GF-D8 (cell line): Measurements from ENCODE around the gene SDR39U1.
"Not testable (repeated sequence)": the region's sequence is repeated elsewhere in the genome, so short reads cannot be mapped to it uniquely, and the experiment has no call there.

ENCODE experiments used
- DNase-seq: peaks from one replicate; lab custom pipeline; 2025; lab: John Stamatoyannopoulos, UW

SDR39U1 gene, protein sequence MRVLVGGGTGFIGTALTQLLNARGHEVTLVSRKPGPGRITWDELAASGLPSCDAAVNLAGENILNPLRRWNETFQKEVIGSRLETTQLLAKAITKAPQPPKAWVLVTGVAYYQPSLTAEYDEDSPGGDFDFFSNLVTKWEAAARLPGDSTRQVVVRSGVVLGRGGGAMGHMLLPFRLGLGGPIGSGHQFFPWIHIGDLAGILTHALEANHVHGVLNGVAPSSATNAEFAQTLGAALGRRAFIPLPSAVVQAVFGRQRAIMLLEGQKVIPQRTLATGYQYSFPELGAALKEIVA

DNA sequence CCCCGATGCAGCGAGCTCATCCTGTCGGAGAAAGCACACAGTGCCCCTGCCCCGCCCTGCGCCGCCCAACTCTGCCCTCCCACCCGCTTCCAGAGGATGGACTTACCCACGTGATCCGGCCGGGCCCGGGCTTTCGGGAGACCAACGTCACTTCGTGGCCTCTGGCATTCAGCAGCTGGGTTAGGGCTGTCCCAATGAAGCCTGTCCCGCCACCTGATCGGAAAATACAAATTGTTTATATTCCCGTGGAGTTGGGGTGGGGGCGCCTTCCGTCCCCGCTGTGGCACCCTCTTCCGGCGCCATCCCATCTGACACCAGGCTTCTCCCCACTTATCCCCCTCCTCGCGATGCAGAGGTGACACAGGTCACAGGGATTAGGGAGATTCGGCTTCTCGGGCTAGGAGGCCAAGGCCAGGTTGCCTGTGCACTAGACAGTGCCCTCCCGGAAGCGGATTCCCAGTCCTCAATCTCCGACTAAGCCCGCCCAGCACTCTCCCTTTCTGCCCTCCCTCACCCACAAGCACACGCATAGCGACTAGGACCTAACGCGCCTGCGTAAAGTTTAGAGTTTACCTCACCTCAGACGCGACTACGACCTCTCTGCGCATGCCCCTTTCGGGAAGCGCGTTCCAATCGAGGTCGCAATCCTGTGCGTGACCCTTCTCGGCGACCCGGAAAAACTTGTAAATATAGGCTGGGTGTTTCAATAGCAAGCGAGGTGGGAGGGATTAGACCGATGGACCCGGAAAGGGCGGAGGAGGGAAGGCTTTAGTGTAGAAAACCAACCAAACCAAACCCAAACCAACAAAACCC lies at the start of gene SDR39U1:
TSS of gene SDR39U1 (minus strand) at position 537 of the 813 bp plus-strand sequence. CDS start at position 530, 7 bp downstream.
- DNase-seq: peak; percentile 97

DNA sequence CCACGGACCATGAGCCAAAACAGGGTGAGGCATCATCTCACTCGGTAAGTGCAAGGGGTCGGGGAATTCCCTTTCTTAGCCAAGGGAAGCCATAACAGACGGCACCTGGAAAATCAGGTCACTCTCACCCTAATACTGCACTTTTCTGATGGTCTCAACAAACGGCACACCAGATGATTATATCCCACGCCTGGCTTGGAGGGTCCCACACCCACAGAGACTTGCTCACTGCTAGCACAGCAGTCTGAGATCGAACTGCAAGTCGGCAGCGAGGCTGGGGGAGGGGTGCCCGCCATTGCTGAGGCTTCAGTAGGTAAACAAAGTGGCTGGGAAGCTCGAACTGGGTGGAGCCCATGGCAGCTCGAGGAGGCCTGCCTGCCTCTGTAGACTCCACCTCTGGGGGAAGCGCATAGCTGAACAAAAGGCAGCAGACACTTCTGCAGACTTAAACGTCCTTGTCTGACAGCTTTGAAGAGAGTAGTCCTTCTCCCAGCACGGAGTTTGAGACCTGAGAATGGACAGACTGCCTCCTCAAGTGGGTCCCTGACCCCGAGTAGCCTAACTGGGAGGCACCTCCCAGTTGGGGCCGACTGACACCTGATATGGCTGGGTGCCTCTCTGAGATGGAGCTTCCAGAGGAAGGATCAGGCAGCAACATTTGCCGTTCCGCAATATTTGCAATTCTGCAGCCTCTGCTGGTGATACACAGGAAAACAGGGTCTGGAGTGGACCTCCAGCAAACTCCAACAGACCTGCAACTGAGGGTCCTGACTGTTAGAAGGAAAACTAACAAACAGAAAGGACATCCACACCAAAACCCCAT lies 49.2 kb upstream of the SDR39U1 start:
- not testable (repeated sequence) for DNase-seq

DNA sequence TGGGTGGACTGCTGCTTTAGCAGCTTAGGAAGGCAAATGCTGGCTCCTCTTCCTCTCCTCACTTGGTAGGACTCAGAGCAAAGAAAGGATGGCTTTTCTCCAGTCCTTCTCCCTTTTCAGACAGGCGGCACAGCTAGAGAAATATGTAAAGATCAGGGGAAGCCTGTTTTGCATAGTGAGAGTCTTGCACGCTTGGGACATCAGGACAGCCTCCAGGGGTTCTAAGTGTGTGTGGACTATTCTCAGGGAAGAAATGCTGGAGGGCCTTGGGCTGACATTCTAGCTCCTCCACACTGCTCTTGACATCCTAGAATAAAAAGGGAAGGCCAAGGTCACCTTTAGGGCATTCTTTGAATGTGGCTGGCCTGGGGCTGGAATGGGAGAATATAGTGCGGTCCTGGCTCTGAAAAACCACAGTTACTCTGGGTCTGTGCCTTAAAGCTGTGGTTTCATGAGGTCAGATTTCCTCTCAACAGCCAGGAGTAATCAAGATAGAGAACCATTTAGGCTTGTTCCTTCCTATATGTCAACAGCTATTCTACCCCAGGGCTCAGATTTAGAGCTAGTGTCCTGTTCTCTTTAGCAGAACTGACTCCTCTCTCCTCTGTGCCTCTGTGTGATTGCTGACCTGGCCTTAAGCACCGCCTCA lies 41.2 kb upstream of the SDR39U1 start:
- DNase-seq: peak; percentile 79

DNA sequence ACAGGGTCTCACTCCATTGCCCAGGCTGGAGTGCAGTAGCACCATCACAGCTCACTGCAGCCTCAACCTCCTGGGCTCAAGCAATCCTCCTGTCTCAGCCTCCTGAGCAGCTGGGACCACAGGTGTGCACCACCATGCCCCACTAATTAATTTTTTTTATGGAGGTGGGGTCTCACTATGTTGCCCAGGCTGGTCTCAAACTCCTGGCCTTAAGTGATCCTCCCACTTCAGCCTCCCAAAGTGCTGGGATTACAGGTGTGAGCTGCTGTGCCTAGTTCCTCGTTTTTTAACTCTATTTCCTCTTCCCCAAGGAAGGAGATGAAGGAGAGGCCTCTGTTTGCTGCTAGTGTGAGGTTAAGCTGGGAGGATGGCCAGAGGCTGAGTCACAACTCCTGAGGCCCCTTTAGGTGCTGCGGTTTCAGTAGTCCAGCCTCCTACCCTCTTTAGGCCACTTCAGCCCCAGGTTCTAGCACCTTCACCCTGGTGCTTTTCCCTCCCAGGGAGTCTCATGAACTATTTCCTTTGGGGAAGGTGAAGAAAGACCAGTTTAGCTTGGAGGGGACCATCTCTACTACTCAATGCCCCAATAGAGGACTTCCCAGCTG lies 40.2 kb upstream of the SDR39U1 start:
- peak; percentile 47 for DNase-seq

DNA sequence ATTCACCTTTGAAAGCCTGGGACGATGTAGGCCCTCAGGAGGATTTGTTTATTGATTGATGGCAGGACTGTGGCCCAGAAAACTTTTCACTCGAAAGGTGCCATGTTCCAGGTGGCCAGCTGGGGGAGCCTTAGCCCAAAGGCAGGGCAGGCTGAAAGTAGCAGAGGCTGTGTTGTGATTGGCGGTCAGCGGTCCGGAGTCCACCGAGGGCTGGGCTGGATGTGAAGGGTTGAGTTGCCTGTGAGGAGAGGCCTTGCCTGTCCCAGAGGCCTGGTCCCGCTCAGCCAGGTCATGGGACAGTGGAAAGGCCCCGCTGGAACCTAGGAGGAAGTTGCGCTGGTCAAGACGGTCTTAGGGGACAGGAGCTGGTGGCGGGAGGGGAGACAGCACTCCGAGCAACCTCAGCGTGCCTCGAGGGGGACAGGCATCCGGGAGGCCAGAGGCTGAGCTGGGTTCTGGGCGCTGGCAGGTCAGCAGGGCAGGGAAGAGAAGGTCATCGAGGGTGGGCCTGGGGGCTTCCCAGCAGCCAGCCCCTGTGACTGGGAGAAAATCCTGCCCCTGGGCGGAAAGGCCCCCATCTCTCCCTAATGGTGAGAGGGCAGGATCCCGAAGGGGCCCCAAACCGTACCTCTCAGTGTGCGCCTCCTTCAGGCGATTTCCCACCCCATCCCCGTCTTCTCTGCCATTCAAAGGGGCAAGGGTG lies 39.2 kb upstream of the SDR39U1 start:
- DNase-seq: no peak

DNA sequence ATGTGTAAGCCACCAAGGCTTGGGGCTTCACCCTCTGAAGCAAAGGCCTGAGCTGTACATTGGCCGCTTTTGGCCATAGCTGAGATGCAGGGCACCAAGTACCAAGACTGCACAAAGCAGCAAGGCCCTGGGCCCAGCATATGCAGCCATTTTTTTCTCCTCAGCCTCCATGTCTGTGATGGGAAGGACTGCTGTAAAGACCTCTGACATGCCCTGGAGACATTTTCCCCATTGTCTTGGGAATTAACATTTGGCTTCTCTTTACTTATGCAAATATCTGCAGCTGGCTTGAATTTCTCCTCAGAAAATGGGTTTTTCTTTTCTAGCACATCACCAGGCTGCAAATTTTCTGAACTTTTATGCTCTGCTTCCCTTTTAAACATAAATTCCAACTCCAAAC lies 37.4 kb upstream of the SDR39U1 start:
- DNase-seq: not testable (repeated sequence)

DNA sequence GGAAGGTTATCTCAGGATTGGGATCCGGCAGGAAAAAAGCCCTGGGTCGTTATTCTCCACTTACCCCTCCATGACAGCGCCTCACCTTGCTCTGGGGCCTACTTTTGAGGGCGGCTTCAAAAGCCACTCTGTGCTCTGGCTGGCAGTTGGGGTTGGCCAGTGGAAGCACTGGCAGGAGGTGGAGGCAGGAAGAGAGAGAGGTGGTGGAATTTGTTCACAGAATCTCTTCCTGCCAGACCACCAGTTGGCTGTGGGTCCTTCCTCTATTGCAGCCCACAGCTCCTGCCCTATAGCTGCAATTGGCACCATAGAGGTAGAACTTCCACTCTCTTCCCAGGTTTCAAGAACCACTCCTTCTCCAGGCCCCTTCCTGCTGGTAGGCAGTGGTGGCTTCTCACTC lies 32.7 kb upstream of the SDR39U1 start:
- no peak for DNase-seq

DNA sequence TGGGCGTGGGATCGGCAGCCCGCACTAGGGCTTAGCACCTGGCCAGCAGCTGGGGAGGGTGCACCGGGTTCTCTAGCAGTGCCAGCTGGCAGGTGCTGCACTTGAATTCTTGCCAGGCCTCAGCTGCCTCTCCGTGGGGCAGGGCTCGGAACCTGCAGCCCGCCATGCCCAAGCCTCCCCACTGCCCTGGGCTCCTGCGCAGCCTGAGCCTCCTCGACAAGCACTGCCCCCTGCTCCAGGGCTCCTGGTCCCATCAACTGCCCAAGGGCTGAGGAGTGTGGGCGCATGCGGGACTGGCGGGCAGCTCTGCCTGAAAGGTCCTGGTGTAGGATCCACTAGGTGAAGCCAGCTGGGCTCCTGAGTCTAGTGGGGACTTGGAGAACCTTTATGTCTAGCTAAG lies 30.6 kb upstream of the SDR39U1 start:
- no peak for DNase-seq

DNA sequence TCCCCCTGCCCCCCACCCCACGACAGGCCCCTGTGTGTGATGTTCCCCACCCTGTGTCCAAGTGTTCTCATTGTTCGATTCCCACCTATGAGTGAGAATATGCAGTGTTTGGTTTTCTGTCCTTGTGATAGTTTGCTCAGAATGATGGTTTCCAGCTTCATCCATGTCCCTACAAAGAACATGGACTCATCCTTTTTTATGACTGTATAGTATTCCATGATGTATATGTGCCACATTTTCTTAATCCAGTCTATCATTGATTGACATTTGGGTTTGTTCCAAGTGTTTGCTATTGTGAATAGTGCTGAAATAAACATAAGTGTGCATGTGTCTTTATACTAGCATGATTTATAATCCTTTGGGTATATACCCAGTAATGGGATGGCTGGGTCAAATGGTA lies 27.9 kb upstream of the SDR39U1 start:
- not testable (repeated sequence) for DNase-seq

DNA sequence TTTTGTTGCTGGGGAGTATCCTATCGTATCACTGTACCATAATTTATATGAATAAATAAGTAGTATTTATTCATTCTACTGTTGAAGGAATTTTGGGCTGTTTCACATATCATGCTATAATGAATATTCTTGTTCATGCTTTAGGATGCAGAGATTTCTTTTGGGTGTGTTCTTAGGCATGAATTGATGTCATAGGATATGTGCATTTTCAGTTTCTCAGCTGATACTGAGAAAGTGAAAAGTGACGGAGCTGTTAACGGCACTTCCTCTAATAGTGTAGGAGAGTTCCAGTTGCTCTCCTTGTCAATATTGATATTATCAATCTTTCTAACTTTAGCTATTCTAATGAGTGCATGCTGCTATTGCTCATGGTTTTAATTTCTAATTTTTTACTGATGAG lies 23.2 kb upstream of the SDR39U1 start:
- no peak for DNase-seq

DNA sequence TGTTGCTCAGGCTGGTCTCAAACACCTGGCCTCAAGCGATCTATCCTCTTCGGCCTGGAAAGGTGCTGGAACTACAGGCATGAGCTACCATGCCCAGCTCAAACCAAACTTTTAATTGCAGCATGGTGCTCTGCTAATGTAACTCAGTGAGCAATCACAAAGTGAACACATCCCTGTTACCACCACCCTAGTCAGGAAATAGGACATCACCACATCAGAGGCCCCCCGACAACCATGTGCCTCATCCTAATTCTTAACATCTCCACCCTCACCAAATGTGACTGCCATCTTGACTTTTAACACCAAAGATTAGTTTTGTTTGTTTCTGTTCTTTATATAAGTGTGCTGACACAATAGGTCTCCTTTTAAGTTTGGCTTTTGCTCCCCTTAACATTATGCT lies 22.8 kb upstream of the SDR39U1 start:
- DNase-seq: no peak

DNA sequence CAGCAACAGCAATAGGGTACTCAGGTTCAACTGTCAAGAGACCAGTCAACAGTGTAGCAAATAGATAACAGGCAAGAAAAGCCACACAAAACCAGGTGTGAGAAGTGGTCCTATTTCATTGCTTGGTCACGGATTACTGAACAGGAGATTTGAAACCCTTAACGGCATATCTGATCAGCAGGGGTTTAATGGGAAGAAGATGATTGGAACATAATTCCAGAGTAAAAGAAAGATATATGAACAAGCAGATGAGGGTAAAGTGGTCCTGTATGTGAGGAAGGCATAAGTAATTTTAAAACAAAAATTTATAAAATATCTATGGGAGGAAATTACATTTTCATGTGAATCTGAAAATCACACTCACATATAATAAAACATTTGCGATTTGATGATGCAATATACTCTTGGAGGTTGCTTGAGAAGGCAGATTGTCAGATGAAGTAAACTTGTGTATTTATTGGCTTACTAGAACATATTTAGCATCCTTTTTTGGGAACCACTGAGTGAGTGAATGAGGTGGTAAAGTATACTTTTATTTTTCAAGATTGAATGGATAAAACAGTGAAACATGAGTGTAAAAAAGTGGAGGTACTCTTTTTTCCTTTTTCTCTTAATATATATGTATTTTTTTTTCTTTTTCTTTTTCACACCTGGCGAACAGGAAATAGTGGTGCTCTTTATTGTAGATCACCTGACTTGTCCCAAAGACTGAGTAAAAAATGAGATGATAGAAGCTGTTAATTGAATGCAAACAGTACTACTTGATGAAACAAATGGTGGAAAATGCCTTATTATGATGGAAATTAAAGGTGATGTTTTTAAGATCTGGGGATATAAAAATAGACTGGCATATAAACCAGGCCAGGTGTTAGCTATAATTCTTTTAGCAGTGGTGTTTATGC lies 21.6 kb upstream of the SDR39U1 start:
- no peak for DNase-seq

DNA sequence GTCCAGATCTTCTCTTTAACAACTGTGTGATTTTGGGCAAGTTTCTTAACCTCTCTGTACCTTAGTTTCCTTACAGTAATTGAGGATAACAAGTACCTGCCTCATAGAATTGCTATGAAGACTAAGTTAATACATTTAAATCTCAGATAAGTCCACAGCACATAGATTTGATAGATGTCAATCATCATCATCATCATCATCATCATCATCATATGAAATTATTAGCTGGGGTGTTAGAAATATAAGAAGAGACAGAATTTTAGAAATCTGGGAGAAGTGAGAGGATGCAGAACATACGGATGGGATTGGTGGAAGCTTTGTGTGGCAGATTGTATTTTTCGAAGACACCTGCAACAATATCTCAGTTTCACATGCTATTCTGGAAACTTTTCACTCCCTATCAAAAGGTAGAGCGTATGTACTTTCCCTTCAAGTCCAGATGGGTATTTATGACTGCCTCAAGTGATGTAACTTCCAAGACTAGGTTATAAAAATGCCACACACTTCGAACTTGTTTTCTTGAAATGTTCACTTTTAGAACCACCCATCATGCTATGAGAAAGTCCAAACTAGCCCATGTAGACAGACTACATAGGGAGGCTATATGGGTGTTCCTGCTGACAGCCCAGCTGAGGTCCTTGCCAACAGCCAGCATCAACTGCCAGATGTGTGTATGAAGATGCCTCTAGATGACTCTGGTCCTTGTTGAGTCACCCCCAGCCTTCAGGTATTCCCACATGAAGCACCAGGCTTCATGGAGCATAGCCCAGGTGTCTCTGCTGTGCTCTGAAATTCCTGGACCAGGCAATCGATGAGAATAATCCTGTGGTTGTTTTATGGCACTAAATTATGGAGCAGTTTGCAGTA lies 20.7 kb upstream of the SDR39U1 start:
- no peak for DNase-seq

DNA sequence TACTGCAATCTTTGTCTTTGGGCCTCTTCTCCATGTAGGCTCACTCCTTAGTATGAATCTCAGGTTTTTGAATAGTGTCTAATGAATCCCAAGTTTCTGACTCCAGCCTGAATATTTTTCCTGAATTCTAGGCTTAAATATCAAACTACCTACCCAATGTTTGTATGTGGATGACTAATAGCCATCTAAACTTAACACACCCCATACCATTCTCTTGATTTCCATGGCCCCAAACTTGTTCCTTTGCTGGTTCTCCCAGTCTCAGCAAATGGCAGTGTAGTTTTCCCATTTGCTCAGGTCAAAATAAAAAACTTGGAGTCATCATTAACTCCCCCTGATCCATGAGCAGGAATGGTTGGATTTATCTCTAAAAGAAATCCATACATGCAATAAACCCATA lies 18.8 kb upstream of the SDR39U1 start:
- DNase-seq: no peak

DNA sequence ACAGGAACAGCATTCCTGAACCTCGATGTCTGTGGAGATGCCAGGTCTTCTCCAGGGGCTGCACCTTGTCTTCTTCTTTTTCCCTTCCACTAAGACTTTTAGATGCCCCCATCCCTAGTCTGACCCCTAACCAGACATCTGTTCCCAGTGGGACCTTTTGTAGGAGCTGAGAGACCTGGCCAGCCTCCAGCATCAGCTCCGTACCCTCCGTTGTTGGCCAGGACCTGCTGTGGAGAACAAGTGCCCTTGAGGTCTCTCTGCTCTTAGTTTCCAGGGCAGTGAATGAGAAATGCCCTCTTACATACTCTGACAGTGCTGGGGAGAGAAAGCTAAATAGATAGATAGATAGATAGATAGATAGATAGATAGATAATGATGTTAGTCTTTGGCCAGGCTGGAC lies 16.8 kb upstream of the SDR39U1 start:
- DNase-seq: no peak

DNA sequence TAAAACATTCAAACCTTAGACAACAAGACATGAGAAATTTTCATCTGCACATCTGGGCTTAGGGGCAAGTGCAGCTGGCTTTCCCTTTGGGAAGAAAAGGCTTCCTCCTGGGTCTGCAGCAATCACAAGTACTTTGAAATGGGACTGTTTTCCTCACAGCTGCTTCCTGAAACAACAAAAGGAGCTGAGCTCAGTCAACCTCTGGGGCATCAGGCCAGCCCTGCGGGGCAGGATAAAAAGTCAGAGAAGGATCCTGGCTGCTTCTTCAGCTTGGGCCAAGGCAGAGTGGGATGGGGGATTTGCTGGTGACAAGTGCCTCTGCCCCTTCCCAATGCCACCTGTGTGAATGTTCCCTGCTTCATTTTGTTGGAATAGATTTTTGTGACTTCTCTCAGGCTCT lies 16.2 kb upstream of the SDR39U1 start:
- no peak for DNase-seq

DNA sequence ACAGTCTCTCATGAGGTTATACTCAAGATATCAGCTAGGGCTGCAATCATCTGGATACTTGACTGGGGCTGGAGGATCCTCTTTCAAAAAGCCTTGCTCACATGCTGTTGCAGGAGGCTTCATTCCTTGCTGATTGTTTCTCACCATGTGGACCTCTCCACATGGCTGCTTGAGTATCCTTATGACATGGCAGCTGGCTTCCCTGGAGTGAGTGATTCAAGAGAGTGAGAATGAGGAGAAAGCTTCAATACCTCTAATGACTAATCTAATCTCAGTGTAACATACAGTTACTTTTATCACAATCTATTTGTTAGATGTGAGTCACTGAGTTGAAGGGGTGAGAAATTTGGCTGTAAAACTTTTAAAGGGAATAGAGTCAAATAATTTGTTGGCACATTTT lies 14.4 kb upstream of the SDR39U1 start:
- DNase-seq: no peak

DNA sequence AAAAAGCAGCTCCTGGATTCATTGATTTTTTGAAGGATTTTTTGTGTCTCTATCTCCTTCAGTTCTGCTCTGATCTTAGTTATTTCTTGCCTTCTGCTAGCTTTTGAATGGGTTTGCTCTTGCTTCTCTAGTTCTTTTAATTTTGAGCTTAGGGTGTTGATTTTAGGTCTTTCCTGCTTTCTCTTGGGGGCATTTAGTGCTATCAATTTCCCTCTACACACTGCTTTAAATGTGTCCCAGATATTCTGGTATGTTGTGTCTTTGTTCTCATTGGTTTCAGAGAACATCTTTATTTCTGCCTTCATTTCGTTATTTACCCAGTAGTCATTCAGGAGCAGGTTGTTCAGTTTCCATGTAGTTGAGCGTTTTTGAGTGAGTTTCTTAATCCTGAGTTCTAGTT lies 8.3 kb upstream of the SDR39U1 start:
- DNase-seq: not testable (repeated sequence)

DNA sequence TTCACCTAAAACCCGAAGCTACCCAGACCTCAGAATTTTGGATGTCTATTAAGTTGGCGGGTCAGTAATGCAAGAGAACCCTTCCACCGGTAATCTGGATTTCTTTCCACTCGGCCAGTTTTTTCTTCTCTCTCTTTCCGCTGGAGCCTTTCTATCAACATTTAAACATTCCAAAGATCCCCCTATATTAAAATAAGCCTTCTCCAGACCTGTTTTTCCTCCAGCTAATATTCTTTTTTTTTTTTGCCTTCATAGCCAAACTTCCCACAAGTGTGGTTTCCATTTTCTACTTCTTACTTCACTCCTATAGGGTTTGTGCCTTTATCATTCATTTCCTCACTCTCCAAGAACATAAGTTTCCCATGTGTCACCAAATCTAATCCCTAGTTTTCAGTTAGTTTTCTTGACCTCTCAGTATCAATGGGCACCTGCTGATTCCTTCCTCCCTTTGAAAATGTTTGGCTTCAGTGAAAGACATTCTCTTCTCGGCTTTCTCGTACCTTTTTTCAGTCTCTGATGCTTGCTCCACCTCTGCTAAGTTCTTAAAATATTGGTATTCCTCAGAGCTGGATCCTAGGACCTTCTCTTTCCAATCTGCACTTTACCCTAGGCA lies 583 bp upstream of the SDR39U1 start:
- no peak for DNase-seq
